ENCODE data around the gene LPO. TPM values are rescaled to one million over a fixed set of nuclear protein-coding genes. Genes with fewer than 3 reads are reported as not detected.

LPO gene
- total and polyA plus RNA-seq, 9 of the 15 experiments (the other 6 are each of a cell fraction or from before 2014, with no cell fraction given): 0.07 to 0.11 TPM; not detected in 7

DNA sequence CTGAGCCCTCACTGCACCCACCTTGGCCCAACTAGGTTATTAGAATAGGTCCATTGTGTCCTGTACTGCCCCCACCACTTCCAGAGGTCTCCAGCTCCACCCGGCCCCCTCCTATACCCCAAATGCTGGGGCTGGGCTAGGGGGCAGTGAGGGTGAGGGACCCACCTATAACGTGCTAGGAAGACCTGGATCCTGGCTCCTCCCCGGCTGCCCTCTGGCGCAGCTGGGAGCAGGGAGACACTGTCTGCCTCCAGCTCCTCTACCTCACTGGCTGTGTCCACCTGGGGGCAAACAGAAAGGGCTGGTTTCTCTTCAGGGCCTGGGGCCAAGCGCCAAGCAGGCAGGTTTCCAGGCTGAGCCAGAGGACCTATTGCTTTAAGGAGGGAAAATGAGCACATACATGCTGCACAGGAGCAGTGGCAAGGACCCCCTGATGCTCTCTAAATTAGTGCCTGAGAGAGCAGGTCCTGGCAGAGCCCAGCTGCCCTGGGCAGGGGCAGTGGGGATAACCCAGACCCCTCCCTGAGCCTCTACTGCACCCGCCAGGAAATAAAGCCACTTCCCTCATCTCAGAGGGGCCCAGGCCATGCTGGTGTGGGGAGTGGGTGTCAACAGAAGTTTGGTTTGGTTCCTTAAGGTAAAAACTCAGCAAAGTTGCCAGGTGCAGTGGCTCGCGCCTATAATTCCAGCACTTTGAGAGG lies 78.0 kb downstream of the LPO start:
- no peak overlapping the region for H2AFZ ChIP-seq (ENCODE audit: low read depth, low read length)
- peak overlapping the region in 1 of 2 experiments; percentile 62; a peak in 2 of 4 replicates for H3K9ac ChIP-seq (ENCODE audit: insufficient read depth in 1 of 2, low read depth in 2 of 2, low read length in 2 of 2)
- H3K9me3 ChIP-seq (replicated peaks; ENCODE audit: control insufficient read depth, insufficient read depth, low read depth, low read length): no peaks in the 10 kb centered on the region
- no peaks in the 10 kb centered on the region for H3K27me3 ChIP-seq (ENCODE audit: control insufficient read depth in 2 of 2, insufficient read depth in 2 of 2, low read length in 2 of 2)
- intact Hi-C loops (cut with micrococcal nuclease) (no loop called here), in situ Hi-C loops (cut with MboI) (no loop called here)
- no peaks in the 10 kb centered on the region for H3K36me3 ChIP-seq (ENCODE audit: control insufficient read depth, insufficient read depth, low read length)
- ATAC-seq (no peak), DNase-seq (ENCODE audit: extremely low read depth in 1 of 4, low spot score in 3 of 4) (no peak), FAIRE-seq (no peak)
- no peak overlapping the region for H3K4me3 ChIP-seq
- CTCF ChIA-PET (ENCODE audit: low intra/inter-chr PET ratio): interaction anchor here (1.0 to 2.3 kb wide), 3 partner anchors 118 to 688 kb away, joined by 3 to 18 read pairs (median 4); no protein-coding TSS in a partner anchor
- no peak overlapping the region for H3K27ac ChIP-seq (ENCODE audit: extremely low read depth, low read depth, low read length)
- no peak overlapping the region for H3K4me2 ChIP-seq (ENCODE audit: insufficient read depth, low read length)
- H3K4me1 ChIP-seq (replicated peaks in 1 of 2; ENCODE audit: control insufficient read depth in 2 of 2, insufficient read depth in 2 of 2, low read length in 2 of 2): peaks cover 0 to 19% of the 10 kb centered on the region in 2 experiments; a peak in 1 of 5 replicates
- H3K79me2 ChIP-seq (ENCODE audit: control insufficient read depth, insufficient read depth, low read length): no peaks in the 10 kb centered on the region
- TF ChIP-seq NR2C2 (CRISPR knock-in tag; IDR thresholded peaks at IDR 0.05): no peak
- TF ChIP-seq NR2C2 (tag; IDR thresholded peaks at IDR 0.05): no peak
- no peak for TF ChIP-seq ZNF507 (tag; conservative IDR thresholded peaks at IDR 0.05)
- TF ChIP-seq TBP (optimal IDR thresholded peaks at IDR 0.05; ENCODE audit: low read depth, low read length): no peak
- no peak for TF ChIP-seq KLF10 (CRISPR knock-in tag; IDR thresholded peaks at IDR 0.05)
- no peak for TF ChIP-seq PHF20 (IDR thresholded peaks at IDR 0.05; ENCODE audit: partially characterized antibody)
- no peak for TF ChIP-seq HNRNPL (IDR thresholded peaks at IDR 0.05; ENCODE audit: low read depth, low read length)
- no peak for TF ChIP-seq FUS (optimal IDR thresholded peaks at IDR 0.05; ENCODE audit: low read depth, low read length)
- TF ChIP-seq ZNF511 (CRISPR knock-in tag; IDR thresholded peaks at IDR 0.05): no peak
- TF ChIP-seq WHSC1 (IDR thresholded peaks at IDR 0.05; ENCODE audit: low read length): no peak
- TF ChIP-seq, protein P1, sequence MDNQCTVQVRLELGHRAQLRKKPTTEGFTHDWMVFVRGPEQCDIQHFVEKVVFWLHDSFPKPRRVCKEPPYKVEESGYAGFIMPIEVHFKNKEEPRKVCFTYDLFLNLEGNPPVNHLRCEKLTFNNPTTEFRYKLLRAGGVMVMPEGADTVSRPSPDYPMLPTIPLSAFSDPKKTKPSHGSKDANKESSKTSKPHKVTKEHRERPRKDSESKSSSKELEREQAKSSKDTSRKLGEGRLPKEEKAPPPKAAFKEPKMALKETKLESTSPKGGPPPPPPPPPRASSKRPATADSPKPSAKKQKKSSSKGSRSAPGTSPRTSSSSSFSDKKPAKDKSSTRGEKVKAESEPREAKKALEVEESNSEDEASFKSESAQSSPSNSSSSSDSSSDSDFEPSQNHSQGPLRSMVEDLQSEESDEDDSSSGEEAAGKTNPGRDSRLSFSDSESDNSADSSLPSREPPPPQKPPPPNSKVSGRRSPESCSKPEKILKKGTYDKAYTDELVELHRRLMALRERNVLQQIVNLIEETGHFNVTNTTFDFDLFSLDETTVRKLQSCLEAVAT (IDR thresholded peaks at IDR 0.05): no peak
- TF ChIP-seq E2F3 (CRISPR knock-in tag; IDR thresholded peaks at IDR 0.05): no peak
- no peak for TF ChIP-seq CSDE1 (IDR thresholded peaks at IDR 0.05)
- H4K20me1 ChIP-seq (replicated peaks; ENCODE audit: control insufficient read depth, insufficient read depth, low read length): no peaks in the 10 kb centered on the region
- POLR2A ChIA-PET: interaction anchor here (0.7 to 4.3 kb wide), 8 partner anchors 9 to 314 kb away, joined by 3 to 42 read pairs (median 9); partner anchors contain the start of gene TSPOAP1
- 51% methylated on average over 8 of the region's 8 CpGs for WGBS (ENCODE audit: insufficient coverage, low coverage, missing lambda C conversion rate)
- no TSS peak for BruUV-seq (replicated peaks)
- H3K9me1 ChIP-seq (ENCODE audit: control insufficient read depth, insufficient read depth, low read length): no peaks in the 10 kb centered on the region

Measured in K562 (cell line).